Prostate gland (tissue), 2 donors: ENCODE measurements around the gene COL11A1. TPM values are rescaled to one million over a fixed set of nuclear protein-coding genes. Genes with fewer than 3 reads are reported as not detected.

Experiments
- DNase-seq: peaks from one replicate; pipeline ENCODE4 v3.0.0-alpha.2; 2019; ENCODE audit warnings: low spot score
- H3K27ac ChIP-seq, 2 donors: fragments of 200-600 bp; sonication (generic); 2 replicates each; pipeline ENCODE4 v1.5.1; 2017 to 2019
- H3K27me3 ChIP-seq: fragments of 200-600 bp; sonication (generic); replicated peaks from 2 replicates; pipeline ENCODE4 v1.5.1; 2019; ENCODE audit not compliant: insufficient read depth
- H3K36me3 ChIP-seq, 2 donors: fragments of 200-600 bp; sonication (generic); 1 replicate in 1 of 2; 2 replicates in 1 of 2; pipeline versions ENCODE4 v1.5.1 to v1.8.1; 2017 to 2019
- H3K4me1 ChIP-seq: fragments of 200-600 bp; sonication (generic); replicated peaks from 2 replicates; pipeline ENCODE4 v1.5.1; 2019
- H3K4me3 ChIP-seq, 2 donors: fragments of 200-600 bp; sonication (generic); 2 replicates each; pipeline ENCODE4 v1.5.1; 2017 to 2019
- H3K9me3 ChIP-seq: fragments of 200-600 bp; sonication (generic); 2 replicates; pipeline ENCODE4 v1.5.1; 2017
- CTCF ChIP-seq, 4 experiments: fragments of 200-600 bp in 2 of 4; fragments of 450-650 bp in 2 of 4; sonication (generic) in 2 of 4; IDR thresholded peaks; 1 replicate in 3 of 4; 2 replicates in 1 of 4; pipeline ENCODE4 v1.5.1; 2016 to 2019; ENCODE audit warnings: antibody characterized with exemption in 4 of 4, mild to moderate bottlenecking in 2 of 4, moderate library complexity in 2 of 4
- POLR2A ChIP-seq: fragments of 450-650 bp; IDR thresholded peaks from one replicate; pipeline ENCODE4 v1.6.1; 2016; ENCODE audit warnings: antibody characterized with exemption, mild to moderate bottlenecking
- POLR2AphosphoS5 ChIP-seq: sonication (generic); formaldehyde crosslinking; IDR thresholded peaks from one replicate; pipeline ENCODE4 v1.6.1; 2017; ENCODE audit warnings: antibody characterized with exemption
- WGBS: methylation state at CpG from one replicate; pipeline ENCODE4 v1.1.5; 2018; 5-methylcytosine and 5-hydroxymethylcytosine counted together
- intact Hi-C: fragments of 100-400 bp; cut with DNase I; formaldehyde crosslinking; loops from one replicate; pipeline ENCODE4 v1.14.2; 2022
- total RNA-seq, 2 donors: library from RNA; depleted of rRNA; stranded (reverse); fragments of >200 nt; gene quantifications; one replicate each; pipeline ENCODE4 v1.1.0, GENCODE V29; 2016

Gene COL11A1
- total RNA-seq, 2 donors from 2014 or later: 0.51 TPM; not detected in 1

- no peaks in the 10 kb centered on the region for H3K36me3 ChIP-seq
- no peaks in the 10 kb centered on the region for H3K27me3 ChIP-seq
- no peaks in the 10 kb centered on the region for H3K9me3 ChIP-seq
- no peak overlapping the region for H3K27ac ChIP-seq
- no peak for TF ChIP-seq POLR2AphosphoS5
- TF ChIP-seq CTCF (IDR thresholded peaks at IDR 0.05): no peak
- TF ChIP-seq POLR2A: no peak
- H3K4me1 ChIP-seq: no peaks in the 10 kb centered on the region
- intact Hi-C loops: no loop called here
- WGBS: 96% methylated on average over 2 of the region's 2 CpGs
- no peak overlapping the region for H3K4me3 ChIP-seq
- DNase-seq: no peak
Measured at GRCh38 chr1:103122983-103123720, 14.8 kb upstream of the COL11A1 start.

GRCh38 chr1:103120981-103121380, 12.7 kb upstream of the COL11A1 start:
- H3K36me3 ChIP-seq: no peaks in the 10 kb centered on the region

GRCh38 chr1:103112546-103112945, 4.2 kb upstream of the COL11A1 start:
- no peaks in the 10 kb centered on the region for H3K27me3 ChIP-seq
- intact Hi-C loops: no loop called here
- no peaks in the 10 kb centered on the region for H3K36me3 ChIP-seq
- H3K4me1 ChIP-seq: peaks cover 5% of the 10 kb centered on the region
- no peak overlapping the region for H3K4me3 ChIP-seq
- no peak for DNase-seq
- H3K9me3 ChIP-seq: no peaks in the 10 kb centered on the region
- no peak overlapping the region for H3K27ac ChIP-seq
- no peak for TF ChIP-seq POLR2AphosphoS5

More at GRCh38 chr1:103120981-103121380, 12.7 kb upstream of the COL11A1 start:
- 65% methylated on average over 2 of the region's 2 CpGs for WGBS
- no peak for DNase-seq
- Histone ChIP-seq H3K4me1 (no peaks in the 10 kb centered on the region), H3K9me3 (no peaks in the 10 kb centered on the region), H3K27ac (no peak overlapping the region), H3K4me3 (no peak overlapping the region), H3K27me3 (no peaks in the 10 kb centered on the region)
- TF ChIP-seq POLR2AphosphoS5 (no peak), POLR2A (no peak)
- intact Hi-C loops: no loop called here

- Histone ChIP-seq H3K36me3 (no peaks in the 10 kb centered on the region), H3K4me1 (peaks cover 5% of the 10 kb centered on the region), H3K4me3 (no peak overlapping the region), H3K27ac (no peak overlapping the region), H3K9me3 (no peaks in the 10 kb centered on the region), H3K27me3 (no peaks in the 10 kb centered on the region)
- intact Hi-C loops: no loop called here
- TF ChIP-seq POLR2AphosphoS5 (no peak), POLR2A (no peak), CTCF (IDR thresholded peaks at IDR 0.05) (no peak)
- no peak for DNase-seq
- 72% methylated on average over 1 of the region's 1 CpG for WGBS
Measured at GRCh38 chr1:103111926-103112325, 3.6 kb upstream of the COL11A1 start.

- H3K9me3 ChIP-seq: no peaks in the 10 kb centered on the region
- DNase-seq: no peak
- WGBS: 0% methylated on average over 1 of the region's 1 CpG
- H3K4me1 ChIP-seq: peaks cover 5% of the 10 kb centered on the region
- no peaks in the 10 kb centered on the region for H3K27me3 ChIP-seq
- no peak overlapping the region for H3K4me3 ChIP-seq
- intact Hi-C loops: no loop called here
- H3K36me3 ChIP-seq: no peaks in the 10 kb centered on the region
- H3K27ac ChIP-seq: no peak overlapping the region
- TF ChIP-seq POLR2A: no peak
- TF ChIP-seq POLR2AphosphoS5: no peak
- TF ChIP-seq CTCF (IDR thresholded peaks at IDR 0.05): no peak
Measured at GRCh38 chr1:103110701-103111100, 2.4 kb upstream of the COL11A1 start.

- H3K4me3 ChIP-seq: no peak overlapping the region
- WGBS: 74% methylated on average over 6 of the region's 6 CpGs
- H3K36me3 ChIP-seq: no peaks in the 10 kb centered on the region
- TF ChIP-seq CTCF (IDR thresholded peaks at IDR 0.05) (no peak), POLR2A (no peak), POLR2AphosphoS5 (no peak)
- DNase-seq: no peak
- H3K9me3 ChIP-seq: no peaks in the 10 kb centered on the region
- H3K4me1 ChIP-seq: peaks cover 5% of the 10 kb centered on the region
- no peaks in the 10 kb centered on the region for H3K27me3 ChIP-seq
- intact Hi-C loops: loop anchor here (10.0 kb wide), 2 partner anchors 355 to 405 kb away; no protein-coding TSS in a partner anchor
- no peak overlapping the region for H3K27ac ChIP-seq
Measured at GRCh38 chr1:103109311-103109920, 1.1 kb upstream of the COL11A1 start.
